MG63 (cell line): ENCODE results near the gene TMED8. TPM values are rescaled to one million over a fixed set of nuclear protein-coding genes. Genes with fewer than 3 reads are reported as not detected.
A peak's percentile ranks its signal among the peaks of the same experiment; 100 is the strongest.

Source experiments
- DNase-seq: peaks from one replicate; pipeline ENCODE4 v3.0.0-alpha.2; 2020
- H3K27me3 ChIP-seq: fragments of 250-450 bp; sonication (Bioruptor Pico); 2 replicates; pipeline ENCODE4 v1.5.1; 2020; ENCODE audit warnings: mild to moderate bottlenecking, moderate library complexity
- H3K36me3 ChIP-seq: fragments of 250-450 bp; sonication (Bioruptor Pico); 2 replicates; pipeline ENCODE4 v1.5.1; 2020; ENCODE audit warnings: mild to moderate bottlenecking, moderate library complexity
- H3K4me3 ChIP-seq: fragments of 250-450 bp; sonication (Bioruptor Pico); 2 replicates; pipeline ENCODE4 v1.5.1; 2020; ENCODE audit warnings: mild to moderate bottlenecking, moderate library complexity
- H3K9me3 ChIP-seq: fragments of 250-450 bp; sonication (Bioruptor Pico); 2 replicates; pipeline ENCODE4 v1.5.1; 2020; ENCODE audit warnings: mild to moderate bottlenecking, moderate library complexity
- total RNA-seq: library from RNA; depleted of rRNA; stranded (reverse); fragments of >200 nt; shearing (Covaris generic); gene quantifications from 2 replicates; pipeline ENCODE4 v1.2.3, GENCODE V29; 2014; ENCODE audit warnings: low replicate concordance

TMED8 gene
- total RNA-seq, 1 experiment from 2014 or later: 2.5 TPM

DNA sequence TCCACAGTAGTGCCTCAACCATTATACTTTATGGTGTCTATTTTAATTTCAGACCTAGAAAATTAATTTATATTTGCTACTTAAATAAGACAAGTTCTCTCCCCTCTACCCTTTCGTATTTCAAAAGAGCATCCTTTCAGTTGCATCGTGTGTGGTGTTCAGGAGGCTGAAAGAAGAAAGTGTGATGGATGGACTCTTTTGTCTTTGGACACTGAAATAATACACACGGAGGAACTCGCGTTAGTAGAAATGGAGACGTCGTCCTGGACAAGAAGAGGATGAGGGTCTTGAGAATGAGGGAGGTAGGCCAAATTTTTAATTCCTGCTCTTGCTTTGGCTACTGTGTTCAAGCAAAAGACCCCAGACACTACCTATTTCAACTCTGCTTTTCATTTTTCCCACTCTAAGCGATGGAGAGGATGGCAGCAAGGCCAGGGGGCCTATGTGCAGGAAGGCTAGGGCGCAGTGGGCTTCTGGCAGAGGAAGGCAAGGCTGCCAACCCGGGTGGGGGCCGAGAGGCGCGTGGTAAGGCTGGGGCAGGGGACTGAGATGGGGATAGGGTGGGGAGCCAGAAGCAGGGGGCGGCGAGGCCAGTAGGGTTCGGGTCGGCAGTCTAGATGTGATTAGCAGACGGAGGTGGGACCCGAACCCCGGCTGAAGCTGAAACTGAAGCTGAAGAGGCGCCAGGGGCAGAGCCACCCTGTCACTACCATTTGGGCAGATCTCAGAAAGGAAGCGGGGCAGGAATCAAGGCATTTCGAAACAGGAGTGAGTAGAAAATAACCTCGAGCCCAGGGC is 722 bp downstream of the TMED8 start:
- Histone ChIP-seq H3K4me3 (peak overlapping the region; percentile 86), H3K9me3 (no peaks in the 10 kb centered on the region), H3K27me3 (no peaks in the 10 kb centered on the region), H3K36me3 (no peaks in the 10 kb centered on the region)
- DNase-seq: peak; percentile 0

DNA sequence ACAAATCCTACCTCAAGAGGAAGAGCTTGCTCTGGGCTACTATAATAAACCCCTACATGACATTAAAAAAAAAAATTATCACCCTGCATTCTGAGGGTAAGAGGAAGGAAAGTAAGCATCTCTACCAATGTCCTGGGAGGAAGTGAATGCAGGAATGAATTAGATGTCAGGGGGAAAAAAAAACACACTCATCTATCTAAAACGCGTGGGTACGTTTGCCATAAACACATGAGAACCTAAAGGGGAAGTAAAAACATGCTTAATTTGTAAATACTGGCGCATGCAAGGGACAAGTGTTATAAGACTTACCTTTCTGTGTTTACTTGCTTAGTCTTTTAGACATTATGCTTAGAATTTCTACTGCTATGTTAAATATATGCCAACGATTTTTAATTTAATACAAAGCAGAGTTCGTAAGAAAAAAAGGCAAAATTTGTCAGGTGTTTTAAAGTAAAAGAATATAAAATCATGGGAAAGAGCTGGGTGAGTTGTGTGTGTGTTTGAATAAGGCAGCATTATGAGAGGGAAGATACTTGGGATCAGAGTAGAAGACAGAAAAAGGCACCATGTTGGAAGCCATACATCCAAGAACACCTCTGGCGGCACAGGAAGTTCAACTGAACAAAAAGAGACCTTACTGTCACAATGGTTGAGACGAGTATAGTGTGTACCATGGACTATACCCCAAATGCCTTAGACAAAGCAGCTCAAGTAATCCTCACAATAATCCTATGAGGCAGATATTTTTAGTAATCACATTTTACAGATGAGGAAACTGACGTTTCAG is 1.5 kb downstream of the TMED8 start:
- no peaks in the 10 kb centered on the region for H3K36me3 ChIP-seq
- no peak overlapping the region; the same call in 1 of the 2 replicates for H3K4me3 ChIP-seq
- DNase-seq: no peak
- no peaks in the 10 kb centered on the region for H3K9me3 ChIP-seq
- no peaks in the 10 kb centered on the region for H3K27me3 ChIP-seq

DNA sequence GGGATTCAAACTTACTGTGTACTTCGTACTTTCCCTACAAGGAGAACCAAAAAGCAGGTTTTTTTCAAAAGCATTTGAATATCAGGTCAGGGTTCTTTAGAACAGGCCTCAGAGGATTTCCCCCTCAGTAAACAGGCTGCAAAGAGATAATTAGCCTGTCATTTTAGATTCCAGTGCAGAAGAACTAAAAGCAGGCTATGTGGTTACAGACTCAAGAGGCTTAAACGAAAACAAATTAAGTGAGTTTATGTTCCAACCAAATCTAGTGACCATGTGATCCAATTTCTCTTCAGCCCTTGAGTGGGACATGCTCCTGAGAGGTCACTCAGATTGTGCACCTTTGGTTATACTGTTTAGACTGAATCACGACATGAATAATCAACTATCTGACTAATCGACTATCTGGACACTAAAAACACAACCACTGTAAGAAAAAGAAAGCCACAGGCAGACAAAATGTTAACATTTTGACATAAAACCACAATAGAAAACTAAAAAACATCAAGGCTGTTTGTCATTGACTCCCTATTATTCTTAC is 4.5 kb downstream of the TMED8 start:
- H3K27me3 ChIP-seq: no peaks in the 10 kb centered on the region
- no peaks in the 10 kb centered on the region for H3K9me3 ChIP-seq
- no peak overlapping the region for H3K4me3 ChIP-seq
- DNase-seq: no peak
- H3K36me3 ChIP-seq: no peaks in the 10 kb centered on the region

DNA sequence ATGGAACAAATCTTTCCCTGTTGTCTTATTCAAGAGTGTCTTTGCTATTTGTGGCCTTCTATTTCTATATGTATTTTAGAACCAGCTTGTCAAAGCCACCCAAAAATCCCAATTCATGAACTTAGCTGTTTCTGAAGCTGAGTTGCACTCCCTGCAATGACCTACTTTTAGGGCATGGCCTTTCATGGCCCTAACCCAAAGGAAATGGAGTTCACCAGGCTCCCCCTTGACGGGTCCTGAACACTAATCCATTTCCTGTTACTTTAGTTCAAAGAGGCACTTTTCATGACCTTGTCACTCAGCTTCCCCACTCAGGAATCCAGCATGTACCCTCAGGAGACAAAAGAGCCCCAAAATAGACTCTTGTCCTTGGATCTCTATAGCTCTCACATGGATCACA is 7.6 kb downstream of the TMED8 start:
- no peaks in the 10 kb centered on the region for H3K27me3 ChIP-seq
- DNase-seq: no peak
- no peak overlapping the region for H3K4me3 ChIP-seq

DNA sequence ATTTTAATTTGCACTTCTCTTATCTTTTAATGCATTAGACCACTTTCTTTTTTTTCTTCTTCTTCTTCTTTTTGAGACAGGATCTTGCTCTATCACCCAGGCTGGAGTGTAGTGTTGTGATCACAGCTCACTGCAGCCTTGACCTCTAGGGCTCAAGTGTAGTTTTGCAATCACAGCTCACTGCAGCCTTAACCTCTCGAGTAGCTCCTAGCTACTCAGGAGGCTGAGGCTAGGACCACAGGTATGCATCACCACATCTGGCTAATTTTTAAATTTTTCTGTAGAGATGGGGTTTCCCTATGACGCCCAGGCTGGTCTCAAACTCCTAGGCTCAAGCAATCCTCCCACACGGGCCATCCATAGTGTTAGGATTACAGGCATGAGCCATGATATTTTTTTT is 12.7 kb downstream of the TMED8 start:
- no peak for DNase-seq
- Histone ChIP-seq H3K4me3 (no peak overlapping the region), H3K36me3 (no peaks in the 10 kb centered on the region), H3K9me3 (no peaks in the 10 kb centered on the region), H3K27me3 (no peaks in the 10 kb centered on the region)

More for the DNA sequence above, 7.6 kb downstream of the TMED8 start:
- Histone ChIP-seq H3K9me3 (no peaks in the 10 kb centered on the region), H3K36me3 (no peaks in the 10 kb centered on the region)

DNA sequence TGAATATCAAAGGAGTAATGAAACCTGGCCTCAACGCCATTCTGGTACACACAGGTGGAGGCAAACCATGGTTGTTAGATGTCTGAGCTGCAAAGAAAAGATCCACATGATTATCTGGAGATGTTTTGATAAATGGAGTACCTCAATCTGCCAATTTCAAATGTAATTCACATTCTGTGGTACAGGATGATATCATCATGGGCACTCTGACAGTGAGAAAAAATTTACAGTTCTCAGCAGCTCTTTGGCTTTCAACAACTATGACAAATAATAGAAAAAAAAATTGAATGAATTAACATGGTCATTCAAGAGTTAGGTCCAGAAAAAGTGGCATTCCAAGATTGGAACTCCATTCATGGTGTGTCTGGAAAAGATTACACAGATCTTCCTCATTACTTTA is 17.3 kb downstream of the TMED8 start:
- no peak for DNase-seq
- Histone ChIP-seq H3K36me3 (no peaks in the 10 kb centered on the region), H3K9me3 (no peaks in the 10 kb centered on the region), H3K4me3 (no peak overlapping the region), H3K27me3 (no peaks in the 10 kb centered on the region)

DNA sequence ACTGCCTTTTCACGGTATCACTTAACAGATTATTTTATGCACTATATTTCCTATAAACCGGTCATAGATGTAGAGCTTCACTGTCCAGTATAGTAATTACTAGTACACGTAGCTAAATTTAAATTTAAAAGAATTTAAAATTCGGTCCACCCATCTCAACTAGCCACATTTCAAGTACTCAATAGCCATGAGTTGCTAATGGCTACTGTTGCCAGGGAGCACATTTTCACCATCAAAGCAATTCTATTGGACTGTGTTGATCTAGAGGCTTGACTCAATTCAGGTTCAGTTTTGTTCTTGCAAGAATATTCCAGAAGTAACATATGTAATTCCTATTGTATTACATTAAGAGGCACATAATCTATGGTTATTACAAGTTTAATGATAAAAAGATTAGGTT is 20.0 kb downstream of the TMED8 start:
- DNase-seq: no peak
- Histone ChIP-seq H3K9me3 (no peaks in the 10 kb centered on the region), H3K36me3 (no peaks in the 10 kb centered on the region), H3K27me3 (no peaks in the 10 kb centered on the region), H3K4me3 (no peak overlapping the region)

DNA sequence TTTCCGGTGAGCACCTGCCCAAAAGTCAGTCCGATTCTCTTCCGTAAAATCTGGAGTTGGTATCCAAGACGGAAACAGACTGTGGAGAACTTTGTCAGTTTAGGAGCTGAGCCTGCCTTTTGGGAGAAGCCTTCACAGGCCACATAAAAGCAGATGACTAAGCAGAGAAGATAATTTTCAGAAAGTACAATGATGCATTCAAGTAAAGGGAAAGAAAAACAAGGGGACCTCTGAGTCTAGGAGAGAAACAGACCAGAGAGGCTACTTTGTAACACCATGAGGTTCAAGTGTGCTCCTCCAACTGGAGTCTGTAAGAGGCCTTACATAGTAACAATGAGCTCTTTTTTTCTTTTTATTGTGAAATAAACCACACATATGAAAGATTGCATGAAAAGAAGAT is 21.1 kb downstream of the TMED8 start:
- H3K36me3 ChIP-seq: no peaks in the 10 kb centered on the region
- no peak for DNase-seq
- H3K27me3 ChIP-seq: no peaks in the 10 kb centered on the region
- no peaks in the 10 kb centered on the region for H3K9me3 ChIP-seq
- H3K4me3 ChIP-seq: no peak overlapping the region

DNA sequence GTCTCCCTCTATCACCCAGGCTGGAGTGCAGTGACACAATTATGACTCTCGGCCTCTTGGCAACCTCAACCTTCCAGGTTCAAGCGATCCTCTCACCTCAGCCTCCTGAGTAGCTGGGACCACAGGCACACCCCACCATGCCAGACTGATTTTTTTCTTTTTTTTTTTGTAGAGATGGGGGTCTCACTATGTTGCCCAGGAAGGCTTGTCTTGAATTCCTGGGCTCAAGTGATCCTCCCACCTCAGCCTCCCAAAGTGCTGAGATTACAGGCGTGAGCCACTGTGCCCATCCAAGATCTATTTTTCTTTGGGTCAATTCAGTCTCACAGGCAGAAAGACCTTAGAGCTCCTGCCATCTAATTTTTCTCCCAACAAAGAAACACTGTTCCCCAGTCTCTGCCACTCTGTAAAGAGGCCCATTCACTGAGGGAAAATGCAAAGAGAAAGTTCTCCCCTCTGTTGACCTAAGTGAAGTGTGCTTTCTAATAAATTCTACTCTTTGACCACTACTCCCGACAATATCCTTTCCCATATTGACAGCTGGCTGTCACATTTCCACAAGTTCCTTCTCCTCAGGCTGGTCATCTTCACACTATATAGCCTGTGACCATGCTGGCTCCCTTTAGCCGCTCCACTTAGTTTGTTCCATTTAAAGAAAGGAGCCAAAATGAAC is 23.3 kb downstream of the TMED8 start:
- Histone ChIP-seq H3K36me3 (no peaks in the 10 kb centered on the region), H3K4me3 (no peak overlapping the region), H3K9me3 (no peaks in the 10 kb centered on the region), H3K27me3 (no peaks in the 10 kb centered on the region)
- DNase-seq: no peak

DNA sequence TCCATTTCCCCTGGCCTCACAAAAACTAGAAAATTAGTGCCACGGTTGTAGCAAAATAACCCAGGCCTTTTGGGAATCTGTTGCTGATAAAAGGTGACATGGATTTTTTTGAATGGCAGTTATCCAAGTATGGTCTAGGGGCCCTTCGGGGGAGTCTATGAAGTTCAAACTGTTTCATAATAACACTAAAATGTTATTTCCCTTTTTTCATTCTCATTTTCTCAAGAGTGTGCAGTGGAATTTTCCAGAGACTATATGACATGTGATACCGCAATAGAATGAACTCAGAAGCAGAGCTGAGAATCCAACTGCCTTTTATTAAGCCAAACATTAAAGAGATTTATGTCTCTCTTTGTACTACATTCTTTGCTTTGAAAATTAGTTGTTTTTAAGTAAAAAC is 29.1 kb downstream of the TMED8 start:
- Histone ChIP-seq H3K27me3 (no peaks in the 10 kb centered on the region), H3K36me3 (no peaks in the 10 kb centered on the region), H3K9me3 (no peaks in the 10 kb centered on the region), H3K4me3 (no peak overlapping the region)
- no peak for DNase-seq

DNA sequence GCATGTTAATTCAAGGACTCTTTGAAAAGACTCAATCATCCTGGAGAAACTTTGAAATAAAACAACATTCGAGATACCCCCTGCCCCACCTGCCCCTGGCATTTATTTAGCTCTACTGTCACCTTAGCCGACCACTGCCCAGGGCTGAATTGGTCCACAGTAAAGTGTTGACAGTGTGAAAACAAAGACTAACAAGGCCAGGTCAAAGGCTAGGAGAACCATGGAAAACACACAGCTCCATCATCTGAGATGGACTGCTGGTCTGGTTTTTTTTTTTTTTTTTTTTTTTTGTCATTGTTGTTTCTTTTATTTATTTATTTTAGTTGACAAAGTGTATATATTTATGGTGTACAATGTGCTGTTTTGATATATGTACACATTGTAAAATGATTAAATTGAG is 30.4 kb downstream of the TMED8 start:
- DNase-seq: no peak
- H3K9me3 ChIP-seq: no peaks in the 10 kb centered on the region

DNA sequence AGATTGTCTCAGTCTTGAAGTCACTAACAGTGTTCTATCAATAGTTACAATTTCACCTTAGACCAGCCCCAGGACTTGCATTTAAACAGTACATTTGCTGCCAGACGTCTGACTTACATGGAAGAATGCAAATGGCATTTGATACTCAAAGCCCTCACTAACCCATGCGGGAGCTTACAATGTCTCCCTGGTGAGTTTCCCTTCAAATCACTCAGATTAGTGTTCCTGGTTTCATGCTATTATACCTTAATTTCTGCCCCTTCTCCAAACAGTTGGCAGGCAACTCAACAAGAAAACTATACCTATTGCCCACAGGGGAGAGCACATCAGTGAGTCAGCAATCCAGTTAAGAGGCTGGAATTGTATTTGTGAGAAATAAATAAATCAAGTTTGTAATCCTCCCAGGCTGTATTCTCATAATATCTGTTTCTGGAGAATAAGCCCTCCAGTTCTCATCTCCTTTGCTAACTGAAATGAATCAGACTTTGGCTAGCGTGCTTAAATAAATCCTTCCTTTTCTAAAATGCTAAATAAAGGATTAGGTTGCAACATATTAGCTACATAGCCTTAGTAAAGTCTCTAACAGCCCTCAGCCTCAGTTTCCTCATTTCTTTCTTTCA is 32.4 kb downstream of the TMED8 start:
- DNase-seq: no peak
- H3K27me3 ChIP-seq: no peaks in the 10 kb centered on the region
- no peak overlapping the region for H3K4me3 ChIP-seq
- no peaks in the 10 kb centered on the region for H3K9me3 ChIP-seq
- no peaks in the 10 kb centered on the region for H3K36me3 ChIP-seq

More for the DNA sequence above, 30.4 kb downstream of the TMED8 start:
- H3K4me3 ChIP-seq: no peak overlapping the region
- H3K27me3 ChIP-seq: no peaks in the 10 kb centered on the region
- no peaks in the 10 kb centered on the region for H3K36me3 ChIP-seq

DNA sequence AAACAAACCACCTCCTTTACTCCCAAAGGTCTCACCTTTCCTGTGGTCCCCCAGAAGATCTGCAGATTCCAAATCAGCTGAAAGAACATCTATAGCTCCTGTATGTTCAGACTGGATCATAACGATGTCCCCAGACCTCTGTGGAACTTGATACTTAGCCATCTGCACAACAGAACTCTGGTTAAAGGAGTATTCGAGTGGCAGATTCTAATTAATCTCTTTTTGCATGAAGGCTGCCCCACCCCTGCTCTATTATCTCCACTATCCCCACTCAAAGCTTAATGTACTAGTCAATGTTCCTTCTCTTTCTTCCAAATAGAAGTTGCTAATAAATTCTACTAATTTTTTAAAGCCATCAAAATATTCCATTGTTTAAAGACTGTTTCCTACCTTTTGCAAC is 33.2 kb downstream of the TMED8 start:
- Histone ChIP-seq H3K9me3 (no peaks in the 10 kb centered on the region), H3K27me3 (no peaks in the 10 kb centered on the region), H3K4me3 (no peak overlapping the region), H3K36me3 (no peaks in the 10 kb centered on the region)
- DNase-seq: no peak

DNA sequence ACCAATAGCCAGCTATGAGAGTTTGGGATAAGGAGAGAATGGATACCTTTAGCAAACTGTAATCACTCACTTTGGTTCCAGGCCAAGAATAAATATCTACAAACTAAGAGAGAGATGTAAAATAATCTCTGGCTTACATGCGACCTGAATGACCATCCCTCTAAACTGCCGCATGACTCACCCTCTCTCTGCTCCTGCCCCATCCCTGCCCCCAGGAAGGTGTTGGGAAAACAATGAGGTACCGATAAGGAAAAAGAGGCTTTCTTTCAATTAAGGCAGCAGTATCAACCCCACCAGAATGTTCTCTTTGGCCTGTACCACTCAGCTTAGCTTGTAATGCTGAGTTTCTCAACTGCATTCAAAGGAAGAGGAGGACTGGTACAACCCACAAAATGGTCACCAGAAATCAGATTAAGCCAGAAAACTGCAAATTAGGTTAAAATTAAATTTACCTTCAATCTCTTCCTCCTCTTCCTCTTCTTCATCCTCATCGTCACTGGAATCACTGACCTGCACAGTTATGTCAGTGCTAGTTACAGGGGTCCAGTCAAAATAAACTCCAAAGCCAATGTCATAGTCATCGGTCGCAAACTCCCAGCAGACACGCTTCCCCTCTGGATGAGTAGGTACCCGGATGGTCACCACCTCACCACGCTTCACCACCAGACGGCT is 34.0 kb downstream of the TMED8 start:
- H3K27me3 ChIP-seq: no peaks in the 10 kb centered on the region
- DNase-seq: no peak
- no peak overlapping the region for H3K4me3 ChIP-seq
- H3K36me3 ChIP-seq: no peaks in the 10 kb centered on the region
- no peaks in the 10 kb centered on the region for H3K9me3 ChIP-seq

DNA sequence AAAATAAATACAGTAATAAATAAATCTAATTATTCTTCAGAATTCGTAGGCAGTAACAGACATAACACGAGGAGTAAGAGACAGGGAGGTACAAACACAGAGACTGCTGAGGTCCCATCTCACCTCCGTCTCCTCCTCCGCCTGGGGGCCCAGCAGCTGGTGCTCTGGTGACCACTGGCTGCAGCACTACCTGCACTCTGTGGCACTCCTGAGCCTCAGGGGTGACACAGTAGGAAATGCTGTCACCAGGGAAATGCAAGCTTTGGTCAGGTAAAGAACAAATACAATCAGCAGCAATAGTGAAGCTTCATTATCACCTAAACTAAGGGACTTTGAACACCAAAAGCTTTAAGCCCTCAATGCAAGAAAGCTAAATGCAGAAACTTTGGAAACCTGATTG is 36.5 kb downstream of the TMED8 start:
- no peak for DNase-seq
- no peaks in the 10 kb centered on the region for H3K36me3 ChIP-seq
- H3K27me3 ChIP-seq: no peaks in the 10 kb centered on the region
- no peaks in the 10 kb centered on the region for H3K9me3 ChIP-seq
- H3K4me3 ChIP-seq: no peak overlapping the region

DNA sequence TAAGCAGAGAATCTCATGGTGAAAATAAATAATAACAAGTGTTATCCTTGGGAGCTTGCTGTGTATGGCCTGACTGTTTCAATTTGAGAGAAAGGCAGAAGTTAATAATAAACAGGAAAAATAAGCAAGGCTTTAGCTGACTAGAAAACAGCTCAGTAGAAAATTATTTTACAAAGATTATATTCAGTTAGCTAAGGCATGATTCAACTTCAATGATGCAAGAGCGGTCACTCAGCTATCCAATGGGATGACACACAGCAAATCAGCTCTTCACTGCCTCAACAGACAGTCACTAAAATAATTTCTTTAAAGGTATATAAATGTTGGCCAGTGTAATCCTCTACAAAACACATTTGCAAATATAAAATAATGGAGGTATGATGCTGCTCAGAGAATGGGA is 37.5 kb downstream of the TMED8 start:
- no peak for DNase-seq
- Histone ChIP-seq H3K4me3 (no peak overlapping the region), H3K36me3 (no peaks in the 10 kb centered on the region), H3K9me3 (no peaks in the 10 kb centered on the region), H3K27me3 (no peaks in the 10 kb centered on the region)
